Measurements from ENCODE around the gene SAYSD1. TPM values are rescaled to one million over a fixed set of nuclear protein-coding genes. Genes with fewer than 3 reads are reported as not detected.

Gene SAYSD1
- total and polyA plus RNA-seq, 9 of the 15 experiments (the other 6 are each of a cell fraction or from before 2014, with no cell fraction given): 3.5 to 19.1 (median 12.4) TPM

GRCh38 chr6:39114704-39115599, at the start of gene SAYSD1 (continued):
- TF ChIP-seq TCF15 (CRISPR knock-in tag; IDR thresholded peaks at IDR 0.05): no peak
- no peak for TF ChIP-seq MAFK (IDR thresholded peaks at IDR 0.05; ENCODE audit: low read length)
- TF ChIP-seq ZFPM2 (CRISPR knock-in tag; IDR thresholded peaks at IDR 0.05): 0 out of 2 replicates have a peak, but pooled peaks have one; percentile 52
- no peak; the same call in 1 of the 2 replicates for TF ChIP-seq ILF3 (IDR thresholded peaks at IDR 0.05; ENCODE audit: borderline replicate concordance)
- no peak for TF ChIP-seq ZNF79 (CRISPR knock-in tag; IDR thresholded peaks at IDR 0.05; ENCODE audit: low read depth)
- no peak for TF ChIP-seq BMI1 (IDR thresholded peaks at IDR 0.05; ENCODE audit: low read length)
- no peak for TF ChIP-seq ZNF398 (CRISPR knock-in tag; IDR thresholded peaks at IDR 0.05)
- TF ChIP-seq MAFG (tag; conservative IDR thresholded peaks at IDR 0.05): no peak
- no peak for TF ChIP-seq RERE (CRISPR knock-in tag; IDR thresholded peaks at IDR 0.05; ENCODE audit: borderline replicate concordance)
- peak; percentile 98 for TF ChIP-seq POU5F1 (IDR thresholded peaks at IDR 0.05; ENCODE audit: borderline replicate concordance, low read depth, low read length, partially characterized antibody)
- TF ChIP-seq RREB1 (CRISPR knock-in tag; IDR thresholded peaks at IDR 0.05): peak; percentile 55
- TF ChIP-seq ZNF507 (tag; conservative IDR thresholded peaks at IDR 0.05): no peak
